ENCODE results near the gene UMAD1.

Gene UMAD1

DNA sequence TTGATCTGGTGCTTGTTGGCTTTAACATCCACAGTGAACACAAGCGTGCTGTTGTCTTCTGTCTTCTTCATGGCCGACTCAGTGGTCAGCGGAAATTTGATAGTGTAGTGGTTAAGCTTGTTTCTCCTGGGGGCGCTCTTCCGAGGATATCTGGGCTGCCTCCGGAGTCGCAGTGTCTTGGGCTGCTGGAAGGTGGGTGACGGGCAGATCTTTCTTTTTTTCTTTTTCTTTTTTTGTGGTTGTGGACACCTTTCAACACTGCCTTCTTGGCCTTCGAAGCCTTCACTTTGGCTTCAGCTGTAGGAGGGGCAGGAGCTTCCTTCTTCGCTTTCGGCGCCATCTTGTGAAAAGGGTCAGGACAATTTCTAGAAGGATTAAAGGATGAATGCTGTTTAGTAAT lies 101.7 kb downstream of the UMAD1 start:
- TF ChIP-seq, protein P1, sequence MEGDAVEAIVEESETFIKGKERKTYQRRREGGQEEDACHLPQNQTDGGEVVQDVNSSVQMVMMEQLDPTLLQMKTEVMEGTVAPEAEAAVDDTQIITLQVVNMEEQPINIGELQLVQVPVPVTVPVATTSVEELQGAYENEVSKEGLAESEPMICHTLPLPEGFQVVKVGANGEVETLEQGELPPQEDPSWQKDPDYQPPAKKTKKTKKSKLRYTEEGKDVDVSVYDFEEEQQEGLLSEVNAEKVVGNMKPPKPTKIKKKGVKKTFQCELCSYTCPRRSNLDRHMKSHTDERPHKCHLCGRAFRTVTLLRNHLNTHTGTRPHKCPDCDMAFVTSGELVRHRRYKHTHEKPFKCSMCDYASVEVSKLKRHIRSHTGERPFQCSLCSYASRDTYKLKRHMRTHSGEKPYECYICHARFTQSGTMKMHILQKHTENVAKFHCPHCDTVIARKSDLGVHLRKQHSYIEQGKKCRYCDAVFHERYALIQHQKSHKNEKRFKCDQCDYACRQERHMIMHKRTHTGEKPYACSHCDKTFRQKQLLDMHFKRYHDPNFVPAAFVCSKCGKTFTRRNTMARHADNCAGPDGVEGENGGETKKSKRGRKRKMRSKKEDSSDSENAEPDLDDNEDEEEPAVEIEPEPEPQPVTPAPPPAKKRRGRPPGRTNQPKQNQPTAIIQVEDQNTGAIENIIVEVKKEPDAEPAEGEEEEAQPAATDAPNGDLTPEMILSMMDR (IDR thresholded peaks at IDR 0.05; ENCODE audit: control extremely low read depth, extremely low read depth, low read depth, missing control alignments) = no peak
- ChIA-PET CTCF (no interaction called here), POLR2A (no interaction called here)
- no peak for DNase-seq (ENCODE audit: extremely low spot score)

- CTCF ChIA-PET = interaction anchor here (0.7 to 1.7 kb wide), 8 partner anchors 8 to 60 kb away, joined by 3 to 6 read pairs (median 4); no protein-coding TSS in a partner anchor
- TF ChIP-seq, protein P1 (IDR thresholded peaks at IDR 0.05; ENCODE audit: control extremely low read depth, extremely low read depth, low read depth, missing control alignments) = no peak
- DNase-seq (ENCODE audit: extremely low spot score) = no peak
- POLR2A ChIA-PET = no interaction called here
Measured at GRCh38 chr7:7745258-7745657, 104.7 kb downstream of the UMAD1 start.

DNA sequence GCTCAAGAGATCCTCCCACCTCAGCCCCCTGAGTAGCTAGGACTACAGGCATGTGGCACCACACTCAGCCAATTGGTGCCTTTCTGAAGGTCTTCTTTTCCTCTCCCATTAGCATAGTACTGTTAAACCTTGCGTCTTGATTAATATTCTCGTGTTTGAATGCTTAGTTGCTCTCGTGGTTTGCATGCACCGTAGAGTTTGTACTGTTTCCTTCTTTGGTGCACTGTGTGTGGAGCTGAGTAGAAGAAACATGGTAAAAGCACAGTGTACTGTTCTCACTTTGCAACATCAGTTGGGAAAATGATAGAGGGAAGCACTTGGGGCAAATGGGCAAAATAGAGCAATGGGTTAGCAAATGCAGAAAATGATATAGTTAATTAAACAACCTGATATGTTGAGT lies 105.4 kb downstream of the UMAD1 start:
- DNase-seq (ENCODE audit: extremely low spot score) = no peak
- TF ChIP-seq, protein P1 (IDR thresholded peaks at IDR 0.05; ENCODE audit: control extremely low read depth, extremely low read depth, low read depth, missing control alignments) = no peak
- ChIA-PET CTCF (interaction anchor here (0.7 to 1.7 kb wide), 5 partner anchors 9 to 60 kb away, joined by 3 to 6 read pairs (median 4); no protein-coding TSS in a partner anchor), POLR2A (no interaction called here)

- DNase-seq (ENCODE audit: extremely low spot score) = no peak
- CTCF ChIA-PET = interaction anchor here (1.7 kb wide), 1 partner anchor 9 kb away, joined by 6 read pairs; no protein-coding TSS in a partner anchor
- TF ChIP-seq, protein P1 (IDR thresholded peaks at IDR 0.05; ENCODE audit: control extremely low read depth, extremely low read depth, low read depth, missing control alignments) = no peak
- POLR2A ChIA-PET = no interaction called here
Measured at GRCh38 chr7:7746458-7746857, 105.9 kb downstream of the UMAD1 start.

DNA sequence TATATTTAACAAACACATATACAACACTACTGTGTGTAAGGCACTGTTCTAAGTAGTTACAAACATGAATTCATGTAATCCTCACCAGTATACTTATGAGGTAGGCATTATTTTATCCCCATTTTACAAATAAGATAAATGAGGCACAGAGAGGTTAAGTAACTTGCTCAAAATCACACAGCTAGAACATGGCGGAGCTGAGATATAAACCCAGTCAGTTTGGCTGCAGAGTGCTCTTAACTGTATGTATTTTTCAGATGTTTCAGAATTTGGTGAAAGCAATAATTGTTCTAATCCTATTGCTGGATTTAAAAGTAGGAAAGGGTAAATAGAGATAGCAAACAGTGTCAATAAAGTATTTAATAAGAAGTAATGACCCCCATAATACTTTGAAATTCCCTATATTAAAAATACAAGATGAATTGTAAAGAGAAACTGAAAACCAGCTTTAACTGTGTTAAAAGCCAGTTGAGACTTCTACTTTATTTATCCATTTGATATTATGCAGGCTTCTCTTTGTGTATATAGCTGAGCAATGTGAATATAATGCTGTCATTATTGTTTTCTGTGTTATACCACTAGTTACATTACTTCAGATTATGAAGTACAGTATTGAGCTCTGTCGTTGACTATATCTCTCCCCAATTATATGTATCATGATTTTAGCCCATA lies 110.2 kb downstream of the UMAD1 start:
- ChIA-PET POLR2A (no interaction called here), CTCF (interaction anchor here (1.1 to 3.1 kb wide), 3 partner anchors 10 to 440 kb away, joined by 3 to 20 read pairs (median 3); no protein-coding TSS in a partner anchor)
- DNase-seq (ENCODE audit: extremely low spot score) = no peak
- TF ChIP-seq, protein P1 (IDR thresholded peaks at IDR 0.05; ENCODE audit: control extremely low read depth, extremely low read depth, low read depth, missing control alignments) = no peak

- POLR2A ChIA-PET = no interaction called here
- CTCF ChIA-PET = interaction anchor here (1.1 to 3.1 kb wide), 2 partner anchors 10 to 12 kb away, joined by 3 to 20 read pairs; no protein-coding TSS in a partner anchor
- TF ChIP-seq, protein P1 (IDR thresholded peaks at IDR 0.05; ENCODE audit: control extremely low read depth, extremely low read depth, low read depth, missing control alignments) = no peak
- DNase-seq (ENCODE audit: extremely low spot score) = no peak
Measured at GRCh38 chr7:7751243-7752092, 110.9 kb downstream of the UMAD1 start.
